Right lobe of liver (tissue), 6 donors: ENCODE results near the gene PTPRT. TPM values are rescaled to one million over a fixed set of nuclear protein-coding genes. Genes with fewer than 3 reads are reported as not detected.

Experiments
- ATAC-seq, 4 donors: fragments of 200-7000 bp; cut with Tn5 transposase; one replicate each; pipeline ENCODE4 v1.9.1; 2020; ENCODE audit warnings: mild to moderate bottlenecking in 4 of 4, moderate library complexity in 4 of 4
- DNase-seq, 3 donors: peaks; one replicate each; pipeline ENCODE4 v3.0.0-alpha.2; 2020
- H3K27ac ChIP-seq, 3 donors: fragments of 200-600 bp; one replicate each; pipeline ENCODE4 v1.8.0; 2022
- H3K27me3 ChIP-seq, 2 donors: fragments of 200-600 bp; one replicate each; pipeline ENCODE4 v1.8.0; 2022
- H3K36me3 ChIP-seq, 4 donors: fragments of 200-600 bp; sonication (generic) in 1 of 4; one replicate each; pipeline versions ENCODE4 v1.5.1 to v1.8.0; 2017 to 2022; ENCODE audit warnings: control low read depth in 1 of 4
- H3K4me1 ChIP-seq, 4 donors: fragments of 200-600 bp; sonication (generic) in 1 of 4; one replicate each; pipeline versions ENCODE4 v1.5.1 to v1.8.0; 2017 to 2022; ENCODE audit warnings: control low read depth in 1 of 4
- H3K4me3 ChIP-seq, 3 donors: fragments of 200-600 bp; one replicate each; pipeline ENCODE4 v1.8.0; 2022
- H3K9me3 ChIP-seq, 4 donors: fragments of 200-600 bp; sonication (generic) in 1 of 4; one replicate each; pipeline versions ENCODE4 v1.5.1 to v1.8.0; 2017 to 2022; ENCODE audit warnings: control low read depth in 1 of 4
- CTCF ChIP-seq, 4 donors: fragments of 200-600 bp in 3 of 4; fragments of 450-650 bp in 1 of 4; IDR thresholded peaks; one replicate each; pipeline versions ENCODE4 v1.5.1 to v1.8.0; 2016 to 2022; ENCODE audit warnings: antibody characterized with exemption in 4 of 4, mild to moderate bottlenecking in 2 of 4
- POLR2A ChIP-seq: fragments of 450-650 bp; IDR thresholded peaks from one replicate; pipeline ENCODE4 v1.6.1; 2017; ENCODE audit warnings: antibody characterized with exemption, mild to moderate bottlenecking
- WGBS: methylation state at CpG from one replicate; pipeline ENCODE4 v1.1.6; 2018; ENCODE audit warnings: low coverage, low lambda C conversion rate; ENCODE audit not compliant: insufficient coverage; ENCODE audit errors: missing lambda C conversion rate; 5-methylcytosine and 5-hydroxymethylcytosine counted together
- intact Hi-C, 2 donors: fragments of 100-400 bp; cut with DNase I; formaldehyde crosslinking; loops; one replicate each; pipeline versions ENCODE4 v1.11.2 to v1.14.1; 2022
- total RNA-seq, 6 experiments: library from RNA; depleted of rRNA in 2 of 6; stranded (reverse); fragments of >200 nt in 2 of 6; fragmentation: NEBNext Ultra II Directional in 3 of 6; extraction: Animal tissue kit (Norgen Biotek cat#: 25700) in 3 of 6; gene quantifications; one replicate each; pipeline versions ENCODE4 v1.1.0 to v1.2.4, GENCODE V29; 2016 to 2023
- donor health status: DM: no; HTN: yes; CAD: no.
- donor health status: DM: no; HTN: no; CAD: no.
- donor health status: DM: no; HTN: no; CAD: no.
- donor health status: DM: no; HTN: yes; CAD: no.
- donor health status: DM: no; HTN: yes; CAD: no.

The PTPRT gene
- total RNA-seq, 6 experiments from 2014 or later, result 0.18 to 1.0 (median 0.51) TPM

DNA sequence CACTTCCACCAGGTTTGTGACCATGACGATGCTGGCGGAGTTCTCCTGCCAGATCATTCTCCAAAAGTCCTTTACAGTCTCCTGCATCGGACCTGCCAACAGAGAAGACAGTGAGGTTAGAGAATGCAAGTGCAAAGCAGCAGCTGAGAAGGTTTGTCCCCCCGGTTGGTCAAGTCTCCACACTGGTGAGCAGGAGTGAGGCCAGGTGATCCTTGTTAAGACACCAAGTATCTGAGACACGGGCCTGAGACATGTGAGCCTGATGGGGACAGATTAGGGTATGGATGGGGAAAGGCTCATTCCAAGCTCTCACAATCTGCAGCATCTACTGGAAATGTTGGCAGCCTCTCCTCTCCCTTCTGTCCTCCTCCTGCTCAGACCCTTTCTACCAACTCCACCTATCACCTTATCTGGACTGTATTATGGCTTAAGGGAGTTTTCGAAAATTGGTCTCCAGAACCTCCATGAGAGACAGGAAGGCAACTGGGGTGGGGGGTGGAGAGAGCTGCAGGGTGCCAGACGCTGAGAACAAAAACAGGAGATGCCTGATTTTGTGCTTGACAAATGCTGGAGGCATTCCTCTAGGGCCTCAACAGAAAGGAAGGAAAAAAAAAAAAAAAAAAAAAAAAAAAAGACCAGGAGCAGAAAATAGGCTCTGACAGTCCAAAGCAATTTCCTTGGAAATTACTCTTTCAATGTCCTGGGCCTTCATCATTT, 1071.1 kb downstream of the PTPRT start:
- H3K27ac ChIP-seq, result no peak overlapping the region
- H3K4me3 ChIP-seq, result no peak overlapping the region
- H3K4me1 ChIP-seq, result no peaks in the 10 kb centered on the region
- H3K27me3 ChIP-seq, result no peaks in the 10 kb centered on the region
- WGBS, result 49% methylated on average over 6 of the region's 7 CpGs
- intact Hi-C loops, result no loop called here
- no peaks in the 10 kb centered on the region for H3K36me3 ChIP-seq
- no peak for DNase-seq
- no peak for TF ChIP-seq CTCF (IDR thresholded peaks at IDR 0.05)
- TF ChIP-seq POLR2A, result no peak
- H3K9me3 ChIP-seq, result no peaks in the 10 kb centered on the region
- no peak for ATAC-seq

- Histone ChIP-seq H3K4me3 (no peak overlapping the region), H3K27me3 (no peaks in the 10 kb centered on the region), H3K9me3 (no peaks in the 10 kb centered on the region), H3K36me3 (no peaks in the 10 kb centered on the region), H3K4me1 (no peaks in the 10 kb centered on the region), H3K27ac (no peak overlapping the region)
- TF ChIP-seq CTCF (IDR thresholded peaks at IDR 0.05) (no peak), POLR2A (no peak)
- no peak for ATAC-seq
- intact Hi-C loops, result no loop called here
- WGBS, result 24% methylated on average over 4 of the region's 7 CpGs
- DNase-seq, result no peak
Observed at GRCh38 chr20:42118001-42118400, 1071.7 kb downstream of the PTPRT start.

- Histone ChIP-seq H3K27me3 (no peaks in the 10 kb centered on the region), H3K4me3 (no peak overlapping the region), H3K36me3 (no peaks in the 10 kb centered on the region), H3K27ac (no peak overlapping the region), H3K4me1 (no peaks in the 10 kb centered on the region), H3K9me3 (no peaks in the 10 kb centered on the region)
- TF ChIP-seq POLR2A (no peak), CTCF (IDR thresholded peaks at IDR 0.05) (no peak)
- ATAC-seq (no peak), DNase-seq (no peak)
- intact Hi-C loops, result no loop called here
- WGBS, result 55% methylated on average over 5 of the region's 8 CpGs
Observed at GRCh38 chr20:42113236-42113635, 1076.5 kb downstream of the PTPRT start.

- no peak for TF ChIP-seq CTCF (IDR thresholded peaks at IDR 0.05)
- no peak for TF ChIP-seq POLR2A
- ATAC-seq, result no peak
Observed at GRCh38 chr20:42112161-42112560, 1077.5 kb downstream of the PTPRT start.

More at GRCh38 chr20:42112161-42112560, 1077.5 kb downstream of the PTPRT start:
- Histone ChIP-seq H3K4me1 (no peaks in the 10 kb centered on the region), H3K27ac (no peak overlapping the region), H3K36me3 (no peaks in the 10 kb centered on the region), H3K4me3 (no peak overlapping the region), H3K9me3 (no peaks in the 10 kb centered on the region), H3K27me3 (no peaks in the 10 kb centered on the region)
- 50% methylated on average over 1 of the region's 5 CpGs for WGBS
- intact Hi-C loops, result no loop called here
- no peak for DNase-seq
